Keratinocyte (primary cell): ENCODE measurements around the gene UGT1A8. TPM values are rescaled to one million over a fixed set of nuclear protein-coding genes. Genes with fewer than 3 reads are reported as not detected.

Experiments
- DNase-seq: peaks from one replicate; pipeline ENCODE4 v3.0.0-alpha.2; 2011; ENCODE audit warnings: low read depth, missing footprints, low spot score
- FAIRE-seq: peaks from 2 replicates; lab custom pipeline; 2011; peaks lifted over from hg19 to GRCh38; lab: Jason Lieb, UNC
- H2AFZ ChIP-seq: 2 replicates; pipeline ENCODE4 v1.6.0; 2012; ENCODE audit warnings: low read length, control low read depth, inconsistent platforms; ENCODE audit not compliant: control insufficient read depth
- H3K27ac ChIP-seq: 2 replicates; pipeline ENCODE4 v1.5.1; 2011; ENCODE audit warnings: low read length; ENCODE audit not compliant: control insufficient read depth, insufficient read depth
- H3K27me3 ChIP-seq: 3 replicates; pipeline ENCODE4 v1.6.0; 2011; ENCODE audit warnings: low read length; ENCODE audit not compliant: control insufficient read depth, insufficient read depth; ENCODE audit errors: extremely low read depth
- H3K36me3 ChIP-seq, 2 experiments: 2 replicates in 1 of 2; 3 replicates in 1 of 2; pipeline ENCODE4 v1.5.1; 2011; ENCODE audit warnings: low read length in 2 of 2, mild to moderate bottlenecking in 1 of 2; ENCODE audit not compliant: control insufficient read depth in 2 of 2, insufficient read depth in 2 of 2; ENCODE audit errors: extremely low read depth in 1 of 2
- H3K4me1 ChIP-seq: 3 replicates; pipeline ENCODE4 v1.5.1; 2011; ENCODE audit warnings: low read length; ENCODE audit not compliant: control insufficient read depth, insufficient read depth; ENCODE audit errors: extremely low read depth
- H3K4me2 ChIP-seq: 3 replicates; pipeline ENCODE4 v1.6.0; 2011; ENCODE audit warnings: low read depth, low read length; ENCODE audit not compliant: control insufficient read depth, insufficient read depth; ENCODE audit errors: extremely low read depth
- H3K4me3 ChIP-seq, 3 experiments: fragments of 200-600 bp in 1 of 3; sonication (generic) in 1 of 3; 2 replicates in 2 of 3; 3 replicates in 1 of 3; pipeline ENCODE4 v1.5.1; 2011 to 2016; ENCODE audit warnings: low read length in 3 of 3, mild to moderate bottlenecking in 3 of 3, control low read depth in 2 of 3, inconsistent platforms in 1 of 3, low read depth in 1 of 3, mixed read lengths in 1 of 3, mixed run types in 1 of 3, moderate library complexity in 1 of 3; ENCODE audit not compliant: control insufficient read depth in 2 of 3, insufficient read depth in 2 of 3; ENCODE audit errors: extremely low read depth in 1 of 3
- H3K79me2 ChIP-seq: 2 replicates; pipeline ENCODE4 v1.6.0; 2012; ENCODE audit warnings: low read length; ENCODE audit not compliant: control insufficient read depth, insufficient read depth
- H3K9ac ChIP-seq: 3 replicates; pipeline ENCODE4 v1.6.0; 2011; ENCODE audit warnings: low read length; ENCODE audit not compliant: control insufficient read depth, insufficient read depth; ENCODE audit errors: extremely low read depth
- H3K9me1 ChIP-seq: 3 replicates; pipeline ENCODE4 v1.6.0; 2011; ENCODE audit warnings: low read length; ENCODE audit not compliant: control insufficient read depth, insufficient read depth; ENCODE audit errors: extremely low read depth
- H3K9me3 ChIP-seq: 2 replicates; pipeline ENCODE4 v1.5.1; 2012; ENCODE audit warnings: low read depth, low read length; ENCODE audit not compliant: control insufficient read depth
- H4K20me1 ChIP-seq: 3 replicates; pipeline ENCODE4 v1.6.0; 2011; ENCODE audit warnings: low read length; ENCODE audit not compliant: control insufficient read depth, insufficient read depth; ENCODE audit errors: extremely low read depth
- EZH2 ChIP-seq: IDR thresholded peaks from one replicate; pipeline ENCODE4 v1.6.1; 2012; ENCODE audit warnings: inconsistent platforms, mild to moderate bottlenecking, low read length, moderate library complexity
- dilution Hi-C: fragments of 300-500 bp; cut with MboI; formaldehyde crosslinking; loops from one replicate; pipeline ENCODE4 v1.7.0; 2020; ENCODE audit warnings: low sequenced_read_pairs; ENCODE audit not compliant: extremely low pct_ligation_motif_present
- polyA plus RNA-seq, 5 experiments: library from polyadenylated mRNA; depleted of rRNA in 3 of 5; stranded (reverse) in 3 of 5; stranded (forward) in 1 of 5; unstranded in 1 of 5; fragments of >200 nt; gene quantifications; 1 replicate in 1 of 5; 2 replicates in 3 of 5; 3 replicates in 1 of 5; pipeline versions ENCODE4 v1.2.1 to v1.2.3, GENCODE V29; 2011 to 2012; ENCODE audit warnings: missing spikeins in 2 of 5, low read depth in 1 of 5, low replicate concordance in 1 of 5
- TF ChIP-seq, protein P1 (sequence below), 3 experiments: IDR thresholded peaks in 1 of 3; conservative IDR thresholded peaks in 1 of 3; optimal IDR thresholded peaks in 1 of 3; 2 replicates in 2 of 3; 3 replicates in 1 of 3; pipeline versions ENCODE3 to v1.5.1; 2011; ENCODE audit warnings: low read length in 3 of 3, mild to moderate bottlenecking in 3 of 3, moderate library complexity in 2 of 3, control low read depth in 1 of 3, inconsistent platforms in 1 of 3; ENCODE audit not compliant: insufficient read depth in 2 of 3; ENCODE audit errors: extremely low read depth in 1 of 3

UGT1A8 gene
- polyA plus RNA-seq, 1 donor (not counting 4 experiments of a cell fraction or from before 2014, with no cell fraction given) = 0.64 TPM

DNA sequence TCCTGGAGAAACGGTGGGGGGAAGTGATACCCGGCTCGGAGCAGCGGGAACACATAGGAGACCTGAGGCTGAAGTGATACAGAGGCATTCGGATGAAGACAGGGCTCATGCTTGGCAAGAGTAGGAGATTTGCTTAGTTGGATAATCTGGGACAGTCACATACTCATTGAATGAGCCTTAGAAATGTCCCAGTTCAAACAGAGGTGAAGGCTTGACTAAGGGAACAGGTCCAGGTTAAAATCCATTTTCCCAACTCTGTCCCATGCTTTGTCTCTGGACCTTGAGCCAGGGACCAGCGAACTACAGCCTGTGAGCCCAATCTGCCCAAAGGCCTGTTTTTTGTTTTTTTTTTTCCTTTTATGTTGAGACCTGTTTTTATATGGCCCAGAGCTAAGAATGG lies 76.5 kb downstream of the UGT1A8 start:
- no peaks in the 10 kb centered on the region for H4K20me1 ChIP-seq
- DNase-seq (no peak), FAIRE-seq (peak; percentile 77)
- H3K4me3 ChIP-seq = peak overlapping the region; percentile 7 to 86 (median 83)
- dilution Hi-C loops = no loop called here
- H3K27ac ChIP-seq = peak overlapping the region; percentile 95
- H3K4me1 ChIP-seq = peaks cover 59% of the 10 kb centered on the region
- no peak overlapping the region for H2AFZ ChIP-seq
- H3K9ac ChIP-seq = peak overlapping the region; percentile 88
- peak overlapping the region; percentile 97 for H3K4me2 ChIP-seq
- H3K27me3 ChIP-seq = no peaks in the 10 kb centered on the region
- H3K9me1 ChIP-seq = no peaks in the 10 kb centered on the region
- TF ChIP-seq EZH2 = no peak
- TF ChIP-seq, protein P1, sequence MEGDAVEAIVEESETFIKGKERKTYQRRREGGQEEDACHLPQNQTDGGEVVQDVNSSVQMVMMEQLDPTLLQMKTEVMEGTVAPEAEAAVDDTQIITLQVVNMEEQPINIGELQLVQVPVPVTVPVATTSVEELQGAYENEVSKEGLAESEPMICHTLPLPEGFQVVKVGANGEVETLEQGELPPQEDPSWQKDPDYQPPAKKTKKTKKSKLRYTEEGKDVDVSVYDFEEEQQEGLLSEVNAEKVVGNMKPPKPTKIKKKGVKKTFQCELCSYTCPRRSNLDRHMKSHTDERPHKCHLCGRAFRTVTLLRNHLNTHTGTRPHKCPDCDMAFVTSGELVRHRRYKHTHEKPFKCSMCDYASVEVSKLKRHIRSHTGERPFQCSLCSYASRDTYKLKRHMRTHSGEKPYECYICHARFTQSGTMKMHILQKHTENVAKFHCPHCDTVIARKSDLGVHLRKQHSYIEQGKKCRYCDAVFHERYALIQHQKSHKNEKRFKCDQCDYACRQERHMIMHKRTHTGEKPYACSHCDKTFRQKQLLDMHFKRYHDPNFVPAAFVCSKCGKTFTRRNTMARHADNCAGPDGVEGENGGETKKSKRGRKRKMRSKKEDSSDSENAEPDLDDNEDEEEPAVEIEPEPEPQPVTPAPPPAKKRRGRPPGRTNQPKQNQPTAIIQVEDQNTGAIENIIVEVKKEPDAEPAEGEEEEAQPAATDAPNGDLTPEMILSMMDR (optimal IDR thresholded peaks at IDR 0.05 in 1 of 3, IDR thresholded peaks at IDR 0.05 in 1 of 3, conservative IDR thresholded peaks at IDR 0.05 in 1 of 3; ENCODE audit: extremely low read depth in 1 of 3, insufficient read depth in 2 of 3, low read length in 3 of 3) = no peak
- H3K79me2 ChIP-seq = peaks cover 71% of the 10 kb centered on the region
- H3K9me3 ChIP-seq = no peaks in the 10 kb centered on the region
- peaks cover 0 to 12% of the 10 kb centered on the region in 2 experiments for H3K36me3 ChIP-seq

DNA sequence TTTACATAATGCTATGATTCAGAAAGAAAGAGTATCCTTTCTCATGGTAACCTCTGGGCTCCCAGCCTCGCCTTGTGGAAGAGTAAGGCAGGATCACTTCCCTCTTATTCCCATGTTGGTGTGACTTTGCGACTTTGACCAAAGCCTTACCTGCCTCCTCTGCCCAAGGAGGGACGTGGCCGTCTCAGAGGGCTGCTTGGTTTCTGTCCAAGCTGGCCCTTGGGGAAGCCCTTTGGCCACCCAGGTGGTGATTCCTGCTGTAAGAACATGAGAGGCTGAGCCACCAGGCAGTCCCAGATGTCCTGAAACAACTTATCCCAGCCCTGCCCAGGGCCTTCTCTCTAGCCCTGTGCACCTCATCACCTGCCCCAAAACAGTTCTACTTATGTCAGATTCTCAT lies 81.3 kb downstream of the UGT1A8 start:
- Histone ChIP-seq H4K20me1 (no peaks in the 10 kb centered on the region), H3K4me1 (peaks cover 30% of the 10 kb centered on the region), H3K4me3 (no peak overlapping the region), H3K9ac (no peak overlapping the region), H3K79me2 (peaks cover 74% of the 10 kb centered on the region), H3K4me2 (no peak overlapping the region), H3K9me1 (no peaks in the 10 kb centered on the region), H2AFZ (no peak overlapping the region), H3K36me3 (peaks cover 0 to 11% of the 10 kb centered on the region in 2 experiments), H3K27me3 (no peaks in the 10 kb centered on the region), H3K27ac (no peak overlapping the region), H3K9me3 (no peaks in the 10 kb centered on the region)
- dilution Hi-C loops = no loop called here
- FAIRE-seq = no peak
- no peak for TF ChIP-seq EZH2
- TF ChIP-seq, protein P1 (optimal IDR thresholded peaks at IDR 0.05 in 1 of 3, IDR thresholded peaks at IDR 0.05 in 1 of 3, conservative IDR thresholded peaks at IDR 0.05 in 1 of 3; ENCODE audit: extremely low read depth in 1 of 3, insufficient read depth in 2 of 3, low read length in 3 of 3) = no peak
- no peak for DNase-seq
